GM23338 (cell line): ENCODE measurements around the gene PTCD3. TPM values are rescaled to one million over a fixed set of nuclear protein-coding genes. Genes with fewer than 3 reads are reported as not detected.

ENCODE experiments used
- ATAC-seq: fragments of 200-7000 bp; cut with Tn5 transposase; 3 replicates; pipeline ENCODE4 v1.9.1; 2020
- DNase-seq: peaks from one replicate; pipeline ENCODE4 v3.0.0-alpha.2; 2015; ENCODE audit warnings: low spot score
- H2AFZ ChIP-seq: fragments of 200-600 bp; sonication (generic); 2 replicates; pipeline ENCODE4 v1.8.0; 2016; ENCODE audit warnings: antibody characterized with exemption, mild to moderate bottlenecking, moderate library complexity
- H3F3A ChIP-seq: fragments of 200-600 bp; sonication (generic); replicated peaks from 2 replicates; pipeline ENCODE4 v1.8.0; 2017; ENCODE audit warnings: antibody characterized with exemption, mixed run types, low read depth
- H3K27ac ChIP-seq: fragments of 200-600 bp; sonication (generic); 2 replicates; pipeline ENCODE4 v1.6.1; 2016; ENCODE audit warnings: low read depth
- H3K27me3 ChIP-seq: fragments of 200-600 bp; sonication (generic); 2 replicates; pipeline ENCODE4 v1.8.0; 2016; ENCODE audit warnings: mild to moderate bottlenecking, mixed run types, moderate library complexity; ENCODE audit not compliant: insufficient read depth
- H3K36me3 ChIP-seq: fragments of 200-600 bp; sonication (generic); 2 replicates; pipeline ENCODE4 v1.8.0; 2016; ENCODE audit warnings: mild to moderate bottlenecking; ENCODE audit not compliant: insufficient read depth
- H3K4me1 ChIP-seq: fragments of 200-600 bp; sonication (generic); 2 replicates; pipeline ENCODE4 v1.8.0; 2016; ENCODE audit warnings: mild to moderate bottlenecking, moderate library complexity; ENCODE audit not compliant: insufficient read depth
- H3K4me2 ChIP-seq: fragments of 200-600 bp; sonication (generic); 2 replicates; pipeline ENCODE4 v1.7.1; 2017; ENCODE audit warnings: mixed run types
- H3K4me3 ChIP-seq: fragments of 200-600 bp; sonication (generic); 2 replicates; pipeline ENCODE4 v1.6.1; 2016; ENCODE audit warnings: mixed run types
- H3K79me2 ChIP-seq: fragments of 200-600 bp; sonication (generic); replicated peaks from 2 replicates; pipeline ENCODE4 v1.8.0; 2017; ENCODE audit warnings: mild to moderate bottlenecking; ENCODE audit not compliant: insufficient read depth
- H3K9me2 ChIP-seq: fragments of 200-600 bp; sonication (generic); 2 replicates; pipeline ENCODE4 v1.8.0; 2017; ENCODE audit not compliant: insufficient read depth
- H4K20me1 ChIP-seq: fragments of 200-600 bp; sonication (generic); replicated peaks from 2 replicates; pipeline ENCODE4 v1.8.0; 2017; ENCODE audit warnings: mild to moderate bottlenecking; ENCODE audit not compliant: insufficient read depth
- H3K27ac Mint-ChIP-seq: 2 replicates; pipeline ENCODE4 v1.8.0; 2020; ENCODE audit warnings: inconsistent platforms, mild to moderate bottlenecking, moderate library complexity, mixed read lengths
- H3K27me3 Mint-ChIP-seq: 3 replicates; pipeline ENCODE4 v1.8.0; 2022; ENCODE audit warnings: low read depth, mild to moderate bottlenecking, moderate library complexity, mixed read lengths, inconsistent platforms; ENCODE audit not compliant: insufficient read depth, poor library complexity
- H3K36me3 Mint-ChIP-seq: 3 replicates; pipeline ENCODE4 v1.8.0; 2021; ENCODE audit warnings: low read depth, mild to moderate bottlenecking, inconsistent platforms, moderate library complexity, mixed read lengths
- H3K4me1 Mint-ChIP-seq: 3 replicates; pipeline ENCODE4 v1.8.0; 2020; ENCODE audit warnings: mild to moderate bottlenecking, inconsistent platforms, mixed read lengths
- H3K4me3 Mint-ChIP-seq: 3 replicates; pipeline ENCODE4 v1.8.0; 2021; ENCODE audit warnings: moderate library complexity, mild to moderate bottlenecking, inconsistent platforms, mixed read lengths
- H3K9me3 Mint-ChIP-seq: 3 replicates; pipeline ENCODE4 v1.8.0; 2020; ENCODE audit warnings: moderate library complexity, mild to moderate bottlenecking, inconsistent platforms, mixed read lengths
- EZH2 ChIP-seq: fragments of 200-600 bp; sonication (generic); IDR thresholded peaks from one replicate; pipeline ENCODE4 v1.8.0; 2017; ENCODE audit warnings: antibody characterized with exemption, mild to moderate bottlenecking, low read depth; ENCODE audit not compliant: unreplicated experiment
- NANOG ChIP-seq: IDR thresholded peaks from 2 replicates; pipeline ENCODE4 v1.6.1; 2016; ENCODE audit warnings: antibody characterized with exemption, borderline replicate concordance
- POLR2AphosphoS5 ChIP-seq: IDR thresholded peaks from 2 replicates; pipeline ENCODE4 v1.6.1; 2016; ENCODE audit warnings: antibody characterized with exemption, low read depth
- REST ChIP-seq: IDR thresholded peaks from one replicate; pipeline ENCODE4 v1.6.1; 2018; ENCODE audit warnings: antibody characterized with exemption; ENCODE audit not compliant: unreplicated experiment
- STAT1 ChIP-seq: IDR thresholded peaks from one replicate; pipeline ENCODE4 v1.6.1; 2016; ENCODE audit warnings: antibody characterized with exemption; ENCODE audit not compliant: unreplicated experiment
- ZNF331 ChIP-seq: fragments of 250-450 bp; sonication (Bioruptor Pico); IDR thresholded peaks from 2 replicates; pipeline ENCODE4 v1.5.0; 2020; ENCODE audit warnings: low read depth, mild to moderate bottlenecking, moderate library complexity
- ZNF462 ChIP-seq: fragments of 250-450 bp; sonication (Bioruptor Pico); IDR thresholded peaks from 2 replicates; pipeline ENCODE4 v1.5.0; 2020; ENCODE audit warnings: mild to moderate bottlenecking, moderate library complexity
- polyA plus RNA-seq: library from polyadenylated mRNA; unstranded; fragments of >200 nt; fragmentation: Nextera tagmentation; extraction: Ambion mirVana; gene quantifications from 2 replicates; pipeline ENCODE4 v1.2.1, GENCODE V29; 2016
- total RNA-seq: library from RNA; depleted of rRNA; stranded (reverse); fragments of >200 nt; shearing (Covaris generic); gene quantifications from 2 replicates; pipeline ENCODE4 v1.2.3, GENCODE V29; 2014

PTCD3 gene
- total and polyA plus RNA-seq, 2 experiments from 2014 or later = 140 to 223 TPM

- no peaks in the 10 kb centered on the region for H3K79me2 ChIP-seq
- Mint-ChIP-seq H3K27me3 (no peaks in the 10 kb centered on the region), H3K27ac (no peak overlapping the region), H3K4me1 (no peaks in the 10 kb centered on the region), H3K36me3 (peaks cover 91% of the 10 kb centered on the region), H3K4me3 (no peak overlapping the region), H3K9me3 (no peaks in the 10 kb centered on the region)
- ATAC-seq (no peak), DNase-seq (no peak)
- no peak overlapping the region for H3K27ac ChIP-seq
- H3K9me2 ChIP-seq = no peaks in the 10 kb centered on the region
- peaks cover 48% of the 10 kb centered on the region for H3K36me3 ChIP-seq
- H3K4me2 ChIP-seq = no peak overlapping the region
- no peaks in the 10 kb centered on the region for H3K27me3 ChIP-seq
- H3K4me1 ChIP-seq = no peaks in the 10 kb centered on the region
- peaks cover 10% of the 10 kb centered on the region for H4K20me1 ChIP-seq
- H2AFZ ChIP-seq = no peak overlapping the region
- no peaks in the 10 kb centered on the region for H3F3A ChIP-seq
- TF ChIP-seq REST = no peak
- no peak for TF ChIP-seq EZH2
- no peak for TF ChIP-seq ZNF462 (CRISPR knock-in tag)
- TF ChIP-seq POLR2AphosphoS5 = no peak
- no peak for TF ChIP-seq STAT1
- no peak for TF ChIP-seq ZNF331 (CRISPR knock-in tag)
- no peak for TF ChIP-seq NANOG
- no peak overlapping the region for H3K4me3 ChIP-seq
Observed at GRCh38 chr2:86068136-86068588, 37.9 kb upstream of the PTCD3 start.
